Panc1 (cell line): ENCODE results near the gene NNAT. TPM values are rescaled to one million over a fixed set of nuclear protein-coding genes. Genes with fewer than 3 reads are reported as not detected.

Experiments used
- ATAC-seq: fragments of 200-7000 bp; cut with Tn5 transposase; 2 replicates; pipeline ENCODE4 v1.9.1; 2020; ENCODE audit warnings: mild to moderate bottlenecking, moderate library complexity
- BruUV-seq: library from RNA; stranded (reverse); fragments of 400-500 nt; replicated peaks from 2 replicates; lab custom pipeline; 2021; lab: Mats Ljungman, UMichigan
- CTCF ChIA-PET: fragments of 300-600 bp; sonication (Branson Sonifier 250); formaldehyde crosslinking; loops from one replicate; lab custom pipeline; 2022; ENCODE audit warnings: antibody characterized with exemption; lab: Charles Lee
- POLR2A ChIA-PET: fragments of 300-600 bp; sonication (Branson Sonifier 250); formaldehyde crosslinking; loops from one replicate; lab custom pipeline; 2022; ENCODE audit warnings: antibody characterized with exemption; lab: Charles Lee
- DNase-seq: peaks from one replicate; pipeline ENCODE4 v3.0.0-alpha.2; 2010; ENCODE audit warnings: low read depth, low spot score
- H3K27ac ChIP-seq: 2 replicates; pipeline ENCODE4 v1.5.1; 2011; ENCODE audit warnings: mild to moderate bottlenecking, low read length, inconsistent platforms
- H3K27me3 ChIP-seq: fragments of 200-500 bp; sonication (Bioruptor generic); 2 replicates; pipeline ENCODE4 v1.6.0; 2014; ENCODE audit warnings: low read length, inconsistent platforms; ENCODE audit not compliant: control insufficient read depth, insufficient read depth
- H3K36me3 ChIP-seq: fragments of 200-500 bp; sonication (Bioruptor generic); 2 replicates; pipeline ENCODE4 v1.5.1; 2014; ENCODE audit warnings: inconsistent platforms, mild to moderate bottlenecking, low read length, moderate library complexity; ENCODE audit not compliant: control insufficient read depth, insufficient read depth
- H3K4me1 ChIP-seq: 2 replicates; pipeline ENCODE4 v1.5.1; 2011; ENCODE audit warnings: inconsistent platforms, mild to moderate bottlenecking, low read length, moderate library complexity; ENCODE audit not compliant: control insufficient read depth, insufficient read depth
- H3K4me3 ChIP-seq, 2 experiments: 2 replicates each; pipeline ENCODE4 v1.5.1; 2011 to 2012; ENCODE audit warnings: low read depth in 2 of 2, low read length in 2 of 2, mild to moderate bottlenecking in 2 of 2, inconsistent platforms in 1 of 2, moderate library complexity in 1 of 2
- H3K9me3 ChIP-seq: fragments of 200-500 bp; sonication (Bioruptor generic); 2 replicates; pipeline ENCODE4 v1.5.1; 2014; ENCODE audit warnings: low read depth, mild to moderate bottlenecking, inconsistent platforms, low read length, moderate library complexity; ENCODE audit not compliant: control insufficient read depth, insufficient read depth
- POLR2AphosphoS5 ChIP-seq: IDR thresholded peaks from 2 replicates; pipeline ENCODE4 v1.6.1; 2012; ENCODE audit warnings: mild to moderate bottlenecking, low read depth, low read length, moderate library complexity
- SIN3A ChIP-seq: IDR thresholded peaks from 2 replicates; pipeline ENCODE4 v1.6.1; 2012; ENCODE audit warnings: low read depth, mild to moderate bottlenecking, low read length, moderate library complexity, borderline replicate concordance; ENCODE audit not compliant: insufficient read depth
- TCF7L2 ChIP-seq: IDR thresholded peaks from 2 replicates; pipeline ENCODE4 v1.6.1; 2011; ENCODE audit warnings: mild to moderate bottlenecking, low read depth, low read length, inconsistent platforms
- in situ Hi-C: cut with HindIII; loops from 2 replicates; pipeline ENCODE4 v1.10.0; 2016; ENCODE audit warnings: low sequenced_read_pairs, low pct_unique_long_range_greater_than_20kb
- intact Hi-C: fragments of 100-400 bp; cut with micrococcal nuclease; formaldehyde crosslinking; loops from one replicate; pipeline ENCODE4 v1.10.0; 2022; ENCODE audit not compliant: unreplicated experiment
- total RNA-seq: library from RNA; stranded (reverse); gene quantifications from one replicate; pipeline ENCODE4 v1.2.1, GENCODE V29; 2021; ENCODE audit not compliant: unreplicated experiment
- TF ChIP-seq, protein P1 (sequence below): fragments of 450-650 bp; IDR thresholded peaks from 2 replicates; pipeline ENCODE4 v1.5.1; 2017; ENCODE audit warnings: mild to moderate bottlenecking
- TF ChIP-seq, protein P2 (sequence below), 2 experiments: IDR thresholded peaks; 2 replicates each; pipeline ENCODE4 v1.6.1; 2011 to 2012; ENCODE audit warnings: low read depth in 2 of 2, control low read depth in 1 of 2, low read length in 1 of 2, mild to moderate bottlenecking in 1 of 2, moderate library complexity in 1 of 2; ENCODE audit not compliant: insufficient read depth in 1 of 2

The NNAT gene
- total RNA-seq, 1 experiment from 2014 or later = not detected

DNA sequence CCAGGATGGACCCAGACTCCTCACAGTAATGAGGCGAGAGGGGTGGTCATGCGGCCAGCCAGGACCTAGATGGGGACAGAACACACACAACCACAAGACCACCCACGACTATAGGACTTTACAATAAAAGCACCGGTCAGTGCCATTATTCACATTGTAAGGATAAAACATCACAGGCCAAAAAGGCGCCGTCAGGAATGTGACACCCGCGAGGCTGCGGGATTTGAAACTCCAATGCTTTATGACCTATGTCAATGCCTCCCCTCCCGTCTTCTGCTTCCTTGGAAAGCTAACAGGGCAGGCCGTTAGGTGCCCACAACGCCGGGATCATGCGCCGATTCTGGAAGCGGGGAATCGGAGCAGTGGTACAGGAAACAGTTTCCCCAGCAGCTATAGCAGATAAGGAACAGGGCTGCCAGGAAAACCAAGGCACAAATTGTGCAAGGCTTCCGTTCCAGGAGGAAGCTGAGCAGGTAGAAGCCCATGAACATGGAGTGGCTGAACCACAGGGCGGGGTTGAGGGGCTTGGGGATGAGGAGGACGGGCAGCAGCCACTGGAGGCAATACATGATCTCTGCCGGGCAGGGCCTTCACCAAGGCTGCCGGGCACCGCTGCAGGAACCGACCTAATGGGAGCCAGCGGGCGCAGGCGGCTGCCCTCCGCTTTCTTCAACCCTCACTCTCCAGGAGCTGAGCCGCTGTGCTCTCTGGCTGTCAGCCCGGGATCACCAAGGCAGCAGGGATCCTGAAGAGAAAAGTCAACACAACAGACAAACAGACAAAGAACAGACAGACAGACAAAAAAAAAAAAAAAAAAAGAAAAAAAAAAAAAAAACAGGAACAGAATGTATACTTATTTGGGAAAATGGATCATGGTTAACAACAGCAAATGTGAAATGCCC is 2.2 kb upstream of the NNAT start:
- no peak for TF ChIP-seq TCF7L2
- TF ChIP-seq, protein P1, sequence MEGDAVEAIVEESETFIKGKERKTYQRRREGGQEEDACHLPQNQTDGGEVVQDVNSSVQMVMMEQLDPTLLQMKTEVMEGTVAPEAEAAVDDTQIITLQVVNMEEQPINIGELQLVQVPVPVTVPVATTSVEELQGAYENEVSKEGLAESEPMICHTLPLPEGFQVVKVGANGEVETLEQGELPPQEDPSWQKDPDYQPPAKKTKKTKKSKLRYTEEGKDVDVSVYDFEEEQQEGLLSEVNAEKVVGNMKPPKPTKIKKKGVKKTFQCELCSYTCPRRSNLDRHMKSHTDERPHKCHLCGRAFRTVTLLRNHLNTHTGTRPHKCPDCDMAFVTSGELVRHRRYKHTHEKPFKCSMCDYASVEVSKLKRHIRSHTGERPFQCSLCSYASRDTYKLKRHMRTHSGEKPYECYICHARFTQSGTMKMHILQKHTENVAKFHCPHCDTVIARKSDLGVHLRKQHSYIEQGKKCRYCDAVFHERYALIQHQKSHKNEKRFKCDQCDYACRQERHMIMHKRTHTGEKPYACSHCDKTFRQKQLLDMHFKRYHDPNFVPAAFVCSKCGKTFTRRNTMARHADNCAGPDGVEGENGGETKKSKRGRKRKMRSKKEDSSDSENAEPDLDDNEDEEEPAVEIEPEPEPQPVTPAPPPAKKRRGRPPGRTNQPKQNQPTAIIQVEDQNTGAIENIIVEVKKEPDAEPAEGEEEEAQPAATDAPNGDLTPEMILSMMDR = no peak
- Histone ChIP-seq H3K27ac (no peak overlapping the region), H3K36me3 (no peaks in the 10 kb centered on the region), H3K9me3 (no peaks in the 10 kb centered on the region), H3K27me3 (no peaks in the 10 kb centered on the region), H3K4me1 (no peaks in the 10 kb centered on the region), H3K4me3 (no peak overlapping the region)
- intact Hi-C loops = no loop called here
- DNase-seq = no peak
- ChIA-PET POLR2A (no interaction called here), CTCF (no interaction called here)
- no peak for ATAC-seq
- in situ Hi-C loops = no loop called here
- no TSS peak for BruUV-seq

DNA sequence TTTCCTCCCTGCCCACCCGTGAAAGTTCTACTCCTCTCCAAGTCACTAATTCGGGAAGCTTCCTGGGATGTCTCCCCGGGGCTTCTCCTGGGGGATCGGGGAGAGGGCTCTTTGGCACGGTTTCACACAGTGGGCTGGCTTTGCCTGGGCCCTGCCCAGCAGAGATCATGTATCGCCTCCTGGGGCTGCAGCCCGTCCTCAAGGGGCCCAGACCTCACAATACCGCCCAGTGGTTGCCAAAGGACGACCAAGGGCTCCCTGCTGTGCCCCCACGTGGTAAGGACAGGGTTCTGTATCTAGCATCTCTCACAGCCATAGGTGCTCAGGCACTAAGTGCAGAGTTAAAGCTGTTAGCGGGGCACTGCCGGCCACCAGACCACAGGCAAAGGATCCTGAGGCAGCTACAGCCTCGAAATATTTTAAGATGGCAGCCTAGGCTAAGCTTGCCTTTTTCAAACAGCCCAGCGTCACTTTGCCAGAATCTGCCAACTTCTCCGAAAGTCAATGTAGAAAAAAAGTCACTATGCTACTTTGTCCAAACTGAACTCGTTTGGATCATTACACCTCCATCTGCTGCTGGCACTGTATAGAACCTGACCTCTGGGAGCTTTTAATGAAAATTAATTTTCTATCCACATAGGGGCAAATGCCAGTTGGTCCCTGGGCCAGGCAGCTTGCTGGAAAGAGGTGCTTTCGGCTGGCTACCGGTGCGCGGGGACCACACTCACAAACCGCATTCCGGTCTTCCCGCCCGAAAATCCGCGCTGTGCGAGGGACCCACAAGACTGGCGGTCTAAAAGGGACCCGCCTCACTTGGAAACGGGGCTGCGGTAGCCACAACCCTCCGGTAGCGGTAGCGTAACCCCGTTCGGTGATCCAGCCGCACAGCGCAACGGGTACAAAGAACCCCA is 1.3 kb upstream of the NNAT start:
- BruUV-seq = no TSS peak
- H3K36me3 ChIP-seq = no peaks in the 10 kb centered on the region
- no peak overlapping the region for H3K27ac ChIP-seq
- H3K27me3 ChIP-seq = no peaks in the 10 kb centered on the region
- in situ Hi-C loops = no loop called here
- no peak for ATAC-seq
- TF ChIP-seq, protein P2, sequence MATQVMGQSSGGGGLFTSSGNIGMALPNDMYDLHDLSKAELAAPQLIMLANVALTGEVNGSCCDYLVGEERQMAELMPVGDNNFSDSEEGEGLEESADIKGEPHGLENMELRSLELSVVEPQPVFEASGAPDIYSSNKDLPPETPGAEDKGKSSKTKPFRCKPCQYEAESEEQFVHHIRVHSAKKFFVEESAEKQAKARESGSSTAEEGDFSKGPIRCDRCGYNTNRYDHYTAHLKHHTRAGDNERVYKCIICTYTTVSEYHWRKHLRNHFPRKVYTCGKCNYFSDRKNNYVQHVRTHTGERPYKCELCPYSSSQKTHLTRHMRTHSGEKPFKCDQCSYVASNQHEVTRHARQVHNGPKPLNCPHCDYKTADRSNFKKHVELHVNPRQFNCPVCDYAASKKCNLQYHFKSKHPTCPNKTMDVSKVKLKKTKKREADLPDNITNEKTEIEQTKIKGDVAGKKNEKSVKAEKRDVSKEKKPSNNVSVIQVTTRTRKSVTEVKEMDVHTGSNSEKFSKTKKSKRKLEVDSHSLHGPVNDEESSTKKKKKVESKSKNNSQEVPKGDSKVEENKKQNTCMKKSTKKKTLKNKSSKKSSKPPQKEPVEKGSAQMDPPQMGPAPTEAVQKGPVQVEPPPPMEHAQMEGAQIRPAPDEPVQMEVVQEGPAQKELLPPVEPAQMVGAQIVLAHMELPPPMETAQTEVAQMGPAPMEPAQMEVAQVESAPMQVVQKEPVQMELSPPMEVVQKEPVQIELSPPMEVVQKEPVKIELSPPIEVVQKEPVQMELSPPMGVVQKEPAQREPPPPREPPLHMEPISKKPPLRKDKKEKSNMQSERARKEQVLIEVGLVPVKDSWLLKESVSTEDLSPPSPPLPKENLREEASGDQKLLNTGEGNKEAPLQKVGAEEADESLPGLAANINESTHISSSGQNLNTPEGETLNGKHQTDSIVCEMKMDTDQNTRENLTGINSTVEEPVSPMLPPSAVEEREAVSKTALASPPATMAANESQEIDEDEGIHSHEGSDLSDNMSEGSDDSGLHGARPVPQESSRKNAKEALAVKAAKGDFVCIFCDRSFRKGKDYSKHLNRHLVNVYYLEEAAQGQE (IDR thresholded peaks at IDR 0.05; ENCODE audit: insufficient read depth in 1 of 2, low read depth in 2 of 2, low read length in 1 of 2) = no peak
- TF ChIP-seq TCF7L2 (no peak), POLR2AphosphoS5 (no peak), SIN3A (no peak)
- TF ChIP-seq, protein P1 = no peak
- CTCF ChIA-PET = no interaction called here
- H3K9me3 ChIP-seq = no peaks in the 10 kb centered on the region
- H3K4me1 ChIP-seq = peaks cover 3% of the 10 kb centered on the region; the same call in 1 of the 2 replicates
- H3K4me3 ChIP-seq = no peak overlapping the region
- no peak for DNase-seq
- intact Hi-C loops = no loop called here
- POLR2A ChIA-PET = no interaction called here
